Esophagus muscularis mucosa (tissue), 3 donors: Measurements from ENCODE around the gene NCKAP5.

Source experiments
- EP300 ChIP-seq: sonication (generic); formaldehyde crosslinking; IDR thresholded peaks from one replicate; pipeline ENCODE4 v1.6.1; 2017; ENCODE audit warnings: antibody characterized with exemption
- TF ChIP-seq, protein P1 (sequence below), 3 experiments: fragments of 200-600 bp in 2 of 3; fragments of 450-650 bp in 1 of 3; sonication (generic) in 2 of 3; IDR thresholded peaks; one replicate each; pipeline ENCODE4 v1.5.1; 2017 to 2019; ENCODE audit warnings: antibody characterized with exemption in 3 of 3, mild to moderate bottlenecking in 2 of 3, moderate library complexity in 1 of 3

DNA sequence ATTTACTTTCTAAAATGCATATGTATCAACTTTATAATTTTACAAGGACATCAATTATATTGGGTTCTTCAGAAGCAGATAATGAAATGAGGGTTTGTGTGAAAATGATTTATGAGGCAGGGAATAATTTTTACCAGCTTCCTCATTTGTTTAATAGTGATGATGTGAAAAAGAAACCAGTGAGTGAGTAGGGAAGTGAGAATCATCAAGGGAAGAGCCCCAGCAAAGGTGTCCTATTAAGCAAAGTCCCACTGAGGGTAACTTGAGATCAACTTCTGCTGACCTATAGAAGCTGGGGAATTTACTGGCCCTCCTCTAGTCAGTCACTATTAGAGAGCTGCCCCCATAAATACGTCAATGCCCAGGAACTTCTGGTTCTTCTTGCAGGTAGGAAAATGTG is 631.5 kb downstream of the NCKAP5 start:
- TF ChIP-seq, protein P1, sequence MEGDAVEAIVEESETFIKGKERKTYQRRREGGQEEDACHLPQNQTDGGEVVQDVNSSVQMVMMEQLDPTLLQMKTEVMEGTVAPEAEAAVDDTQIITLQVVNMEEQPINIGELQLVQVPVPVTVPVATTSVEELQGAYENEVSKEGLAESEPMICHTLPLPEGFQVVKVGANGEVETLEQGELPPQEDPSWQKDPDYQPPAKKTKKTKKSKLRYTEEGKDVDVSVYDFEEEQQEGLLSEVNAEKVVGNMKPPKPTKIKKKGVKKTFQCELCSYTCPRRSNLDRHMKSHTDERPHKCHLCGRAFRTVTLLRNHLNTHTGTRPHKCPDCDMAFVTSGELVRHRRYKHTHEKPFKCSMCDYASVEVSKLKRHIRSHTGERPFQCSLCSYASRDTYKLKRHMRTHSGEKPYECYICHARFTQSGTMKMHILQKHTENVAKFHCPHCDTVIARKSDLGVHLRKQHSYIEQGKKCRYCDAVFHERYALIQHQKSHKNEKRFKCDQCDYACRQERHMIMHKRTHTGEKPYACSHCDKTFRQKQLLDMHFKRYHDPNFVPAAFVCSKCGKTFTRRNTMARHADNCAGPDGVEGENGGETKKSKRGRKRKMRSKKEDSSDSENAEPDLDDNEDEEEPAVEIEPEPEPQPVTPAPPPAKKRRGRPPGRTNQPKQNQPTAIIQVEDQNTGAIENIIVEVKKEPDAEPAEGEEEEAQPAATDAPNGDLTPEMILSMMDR (IDR thresholded peaks at IDR 0.05) = no peak
- TF ChIP-seq EP300 = no peak
